ENCODE results near the gene ZMIZ1.

- no peak for TF ChIP-seq CTCF (IDR thresholded peaks at IDR 0.05)
- TF ChIP-seq POLR2AphosphoS5 (IDR thresholded peaks at IDR 0.05; ENCODE audit: low read depth, low read length): no peak
- TF ChIP-seq REST (IDR thresholded peaks at IDR 0.05; ENCODE audit: insufficient read depth in 1 of 2, low read depth in 2 of 2, low read length in 1 of 2): no peak
These were observed 34.8 kb downstream of the ZMIZ1 start for GRCh38 chr10:79103585-79103984.
